Colonic mucosa (tissue), 4 donors: ENCODE results near the gene NABP1. TPM values are rescaled to one million over a fixed set of nuclear protein-coding genes. Genes with fewer than 3 reads are reported as not detected.

Source experiments
- DNase-seq: peaks from one replicate; pipeline ENCODE4 v3.0.0-alpha.2; 2020
- H3K27ac ChIP-seq: fragments of 200-600 bp; one replicate; pipeline ENCODE4 v1.8.0; 2021
- H3K27me3 ChIP-seq: fragments of 200-600 bp; one replicate; pipeline ENCODE4 v1.8.0; 2021
- H3K36me3 ChIP-seq: fragments of 200-600 bp; one replicate; pipeline ENCODE4 v1.8.0; 2021
- H3K4me1 ChIP-seq: fragments of 200-600 bp; one replicate; pipeline ENCODE4 v1.8.0; 2021; ENCODE audit warnings: mild to moderate bottlenecking
- H3K4me3 ChIP-seq: fragments of 200-600 bp; one replicate; pipeline ENCODE4 v1.8.0; 2021
- H3K9ac ChIP-seq, 2 donors: one replicate each; pipeline ENCODE4 v1.7.0; 2013; ENCODE audit warnings: control low read depth in 2 of 2, low read depth in 2 of 2, low read length in 2 of 2
- H3K9me3 ChIP-seq: fragments of 200-600 bp; one replicate; pipeline ENCODE4 v1.8.0; 2021
- intact Hi-C: fragments of 100-400 bp; cut with DNase I; formaldehyde crosslinking; loops from one replicate; pipeline ENCODE4 v1.14.1; 2022
- total RNA-seq, 2 donors: library from RNA; stranded (reverse); fragmentation: NEBNext Ultra II Directional in 1 of 2; extraction: Animal tissue kit (Norgen Biotek cat#: 25700) in 1 of 2; gene quantifications; one replicate each; pipeline ENCODE4 v1.2.1, GENCODE V29; 2021
- TF ChIP-seq, protein P1 (sequence below): fragments of 200-600 bp; IDR thresholded peaks from one replicate; pipeline ENCODE4 v1.8.0; 2022; ENCODE audit warnings: antibody characterized with exemption, mild to moderate bottlenecking
- donor health status: healthy.
- donor health status: DM: no; HTN: no; CAD: no.
- donor health status: DM: no; HTN: no; CAD: no.

NABP1 gene
- total RNA-seq, 2 donors from 2014 or later, result 10.1 to 15.9 TPM

DNA sequence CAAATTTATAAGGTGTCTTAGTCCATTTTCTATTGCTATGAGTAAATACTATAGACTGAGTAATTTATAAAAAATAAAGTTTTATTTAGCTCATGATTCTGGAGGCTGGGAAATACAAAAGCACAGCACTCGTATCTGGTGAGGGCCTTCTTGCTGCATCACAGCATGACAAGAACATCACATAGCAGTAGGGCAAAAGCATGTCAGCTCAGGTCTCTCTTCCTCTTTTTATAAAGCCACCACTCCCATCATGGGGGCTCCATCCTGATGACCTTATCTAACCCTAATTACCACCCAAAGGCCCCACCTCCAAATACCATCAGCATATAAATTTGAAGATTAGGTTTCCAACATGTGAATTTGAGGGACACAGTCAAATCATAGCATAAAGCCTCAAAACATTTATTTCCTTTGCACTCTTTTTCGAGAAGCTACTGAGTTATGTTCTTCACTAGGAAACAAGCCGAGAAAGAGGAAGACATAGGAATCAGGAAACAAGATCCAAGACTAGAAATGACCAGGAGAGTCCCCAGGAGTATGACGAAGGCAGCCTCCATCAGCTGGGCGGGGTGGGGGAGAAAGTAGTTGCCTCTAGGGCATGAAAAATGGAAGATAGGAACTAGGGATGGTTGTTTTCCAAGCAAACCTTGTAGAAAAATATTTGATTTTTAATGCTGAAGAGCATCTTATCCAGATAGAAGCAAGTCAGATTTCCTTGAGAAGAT is 24.1 kb upstream of the NABP1 start:
- H3K4me1 ChIP-seq, result no peaks in the 10 kb centered on the region
- intact Hi-C loops, result no loop called here
- H3K27me3 ChIP-seq, result no peaks in the 10 kb centered on the region
- no peaks in the 10 kb centered on the region for H3K36me3 ChIP-seq
- no peak overlapping the region for H3K9ac ChIP-seq
- no peak overlapping the region for H3K4me3 ChIP-seq
- DNase-seq, result no peak
- TF ChIP-seq, protein P1, sequence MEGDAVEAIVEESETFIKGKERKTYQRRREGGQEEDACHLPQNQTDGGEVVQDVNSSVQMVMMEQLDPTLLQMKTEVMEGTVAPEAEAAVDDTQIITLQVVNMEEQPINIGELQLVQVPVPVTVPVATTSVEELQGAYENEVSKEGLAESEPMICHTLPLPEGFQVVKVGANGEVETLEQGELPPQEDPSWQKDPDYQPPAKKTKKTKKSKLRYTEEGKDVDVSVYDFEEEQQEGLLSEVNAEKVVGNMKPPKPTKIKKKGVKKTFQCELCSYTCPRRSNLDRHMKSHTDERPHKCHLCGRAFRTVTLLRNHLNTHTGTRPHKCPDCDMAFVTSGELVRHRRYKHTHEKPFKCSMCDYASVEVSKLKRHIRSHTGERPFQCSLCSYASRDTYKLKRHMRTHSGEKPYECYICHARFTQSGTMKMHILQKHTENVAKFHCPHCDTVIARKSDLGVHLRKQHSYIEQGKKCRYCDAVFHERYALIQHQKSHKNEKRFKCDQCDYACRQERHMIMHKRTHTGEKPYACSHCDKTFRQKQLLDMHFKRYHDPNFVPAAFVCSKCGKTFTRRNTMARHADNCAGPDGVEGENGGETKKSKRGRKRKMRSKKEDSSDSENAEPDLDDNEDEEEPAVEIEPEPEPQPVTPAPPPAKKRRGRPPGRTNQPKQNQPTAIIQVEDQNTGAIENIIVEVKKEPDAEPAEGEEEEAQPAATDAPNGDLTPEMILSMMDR, result no peak
- no peak overlapping the region for H3K27ac ChIP-seq
- H3K9me3 ChIP-seq, result no peaks in the 10 kb centered on the region

DNA sequence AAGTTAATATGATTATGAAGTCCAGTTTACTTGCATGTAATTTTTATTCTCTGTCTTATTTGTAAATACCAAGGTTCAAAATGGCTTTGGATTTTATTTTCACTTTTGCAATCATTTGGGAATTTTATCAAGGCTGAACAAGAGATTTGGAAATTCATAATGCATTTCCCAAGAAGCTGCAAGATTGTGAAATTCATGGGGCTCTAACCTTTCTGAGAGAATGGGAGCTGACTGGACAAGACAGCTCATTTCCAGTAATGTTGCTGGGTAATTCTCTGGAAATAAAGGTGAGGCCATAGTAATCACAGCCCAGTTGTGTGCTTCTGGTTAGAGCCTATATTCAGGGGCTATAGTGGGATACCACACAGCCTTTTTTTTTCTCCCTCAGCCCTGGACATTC is 21.5 kb upstream of the NABP1 start:
- Histone ChIP-seq H3K27me3 (no peaks in the 10 kb centered on the region), H3K36me3 (no peaks in the 10 kb centered on the region), H3K9me3 (no peaks in the 10 kb centered on the region), H3K4me3 (no peak overlapping the region), H3K9ac (no peak overlapping the region), H3K4me1 (no peaks in the 10 kb centered on the region), H3K27ac (no peak overlapping the region)
- no peak for DNase-seq
- intact Hi-C loops, result no loop called here
- TF ChIP-seq, protein P1, result no peak

DNA sequence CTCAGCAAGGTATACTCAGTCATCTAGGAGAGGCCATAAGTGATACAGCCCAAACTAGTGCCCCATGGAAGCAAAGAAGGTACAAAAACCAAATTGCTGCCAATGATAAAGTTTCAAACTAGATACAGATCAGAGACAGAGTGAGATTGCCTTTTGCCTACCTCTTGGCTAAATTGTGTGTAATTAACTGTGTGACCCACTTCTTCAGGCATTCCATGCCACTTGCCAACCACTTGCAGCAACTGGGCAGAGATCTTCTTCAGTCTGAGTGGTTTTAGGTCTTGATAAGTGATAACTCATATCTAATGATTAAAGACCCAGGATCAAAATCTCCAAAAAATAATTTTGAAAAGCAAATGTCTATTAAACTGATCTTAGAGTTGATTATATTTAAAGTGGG is 21.1 kb upstream of the NABP1 start:
- H3K4me1 ChIP-seq, result no peaks in the 10 kb centered on the region
- TF ChIP-seq, protein P1, result no peak
- H3K4me3 ChIP-seq, result no peak overlapping the region
- H3K36me3 ChIP-seq, result no peaks in the 10 kb centered on the region
- DNase-seq, result no peak
- no peaks in the 10 kb centered on the region for H3K9me3 ChIP-seq
- intact Hi-C loops, result no loop called here
- no peak overlapping the region for H3K27ac ChIP-seq
- no peak overlapping the region for H3K9ac ChIP-seq
- H3K27me3 ChIP-seq, result no peaks in the 10 kb centered on the region

DNA sequence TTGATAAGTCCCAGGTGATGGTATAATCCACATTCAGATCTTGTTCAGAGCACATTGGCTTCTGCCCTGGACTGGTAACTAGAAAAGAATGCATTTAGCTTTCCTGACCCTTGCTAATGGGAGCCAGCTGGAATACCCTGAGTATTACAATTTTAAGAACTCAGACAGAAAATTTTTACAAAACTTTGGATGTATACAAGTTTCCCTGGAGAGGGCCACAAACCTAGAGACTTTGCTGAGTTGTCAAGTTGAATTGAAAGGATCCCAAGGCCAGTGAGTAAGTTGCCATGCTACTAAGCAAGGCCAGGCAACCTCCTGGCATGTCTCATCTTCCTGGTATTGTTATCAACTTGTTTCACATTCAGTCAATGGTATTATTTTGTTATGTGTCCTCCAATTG is 20.0 kb upstream of the NABP1 start:
- Histone ChIP-seq H3K36me3 (no peaks in the 10 kb centered on the region), H3K4me1 (no peaks in the 10 kb centered on the region), H3K27ac (no peak overlapping the region), H3K9ac (no peak overlapping the region), H3K27me3 (no peaks in the 10 kb centered on the region), H3K9me3 (no peaks in the 10 kb centered on the region), H3K4me3 (no peak overlapping the region)
- no peak for DNase-seq
- TF ChIP-seq, protein P1, result no peak
- intact Hi-C loops, result no loop called here

DNA sequence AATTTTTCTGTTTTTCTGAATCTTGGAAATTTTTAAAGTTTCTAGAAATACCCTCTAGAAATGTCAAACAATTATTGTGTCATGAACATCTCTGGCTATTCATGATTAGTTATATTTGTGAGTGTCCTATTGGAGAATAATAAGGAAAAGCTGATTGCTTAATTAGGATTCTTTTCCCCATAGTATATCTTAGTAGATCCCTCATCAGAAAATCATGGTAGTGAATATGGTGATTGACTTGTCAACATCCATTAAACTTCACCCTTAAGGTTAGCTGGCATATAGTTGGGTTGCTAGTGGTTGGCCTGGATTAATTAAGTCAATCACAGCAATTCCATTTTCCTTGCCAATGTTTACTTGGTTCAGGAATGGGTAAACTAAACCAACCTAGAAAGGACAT is 18.7 kb upstream of the NABP1 start:
- Histone ChIP-seq H3K9me3 (no peaks in the 10 kb centered on the region), H3K4me1 (no peaks in the 10 kb centered on the region), H3K27me3 (no peaks in the 10 kb centered on the region), H3K9ac (no peak overlapping the region), H3K4me3 (no peak overlapping the region), H3K27ac (no peak overlapping the region), H3K36me3 (no peaks in the 10 kb centered on the region)
- intact Hi-C loops, result no loop called here
- no peak for DNase-seq
- TF ChIP-seq, protein P1, result no peak
